Measurements from ENCODE around the gene DLG1. TPM values are rescaled to one million over a fixed set of nuclear protein-coding genes. Genes with fewer than 3 reads are reported as not detected.
"Not testable (repeated sequence)": the region's sequence is repeated elsewhere in the genome, so short reads cannot be mapped to it uniquely, and the experiment has no call there.

The DLG1 gene
- total and polyA plus RNA-seq, 2 experiments from 2014 or later, result 27.6 to 98.0 TPM

DNA sequence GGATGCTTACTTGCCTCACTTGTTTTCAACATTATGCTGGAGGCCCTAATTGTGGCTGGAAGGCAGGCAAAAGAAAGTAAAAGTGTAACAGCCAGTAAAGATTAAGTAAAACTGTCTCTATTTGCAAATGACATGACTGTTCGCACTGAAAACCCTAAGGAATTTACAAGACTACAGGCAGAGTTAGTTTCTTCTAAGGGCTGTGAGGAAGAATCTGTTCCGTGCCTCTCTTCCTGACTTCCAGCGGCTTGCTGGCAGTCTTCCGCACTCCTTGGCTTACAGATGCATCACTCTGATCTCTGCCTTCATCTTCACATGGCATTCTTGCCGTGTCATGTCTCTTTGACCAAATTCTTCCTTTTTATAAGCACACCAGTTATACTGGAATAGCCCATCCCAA lies 86.1 kb downstream of the DLG1 start (continued):
- TF ChIP-seq, protein P1, sequence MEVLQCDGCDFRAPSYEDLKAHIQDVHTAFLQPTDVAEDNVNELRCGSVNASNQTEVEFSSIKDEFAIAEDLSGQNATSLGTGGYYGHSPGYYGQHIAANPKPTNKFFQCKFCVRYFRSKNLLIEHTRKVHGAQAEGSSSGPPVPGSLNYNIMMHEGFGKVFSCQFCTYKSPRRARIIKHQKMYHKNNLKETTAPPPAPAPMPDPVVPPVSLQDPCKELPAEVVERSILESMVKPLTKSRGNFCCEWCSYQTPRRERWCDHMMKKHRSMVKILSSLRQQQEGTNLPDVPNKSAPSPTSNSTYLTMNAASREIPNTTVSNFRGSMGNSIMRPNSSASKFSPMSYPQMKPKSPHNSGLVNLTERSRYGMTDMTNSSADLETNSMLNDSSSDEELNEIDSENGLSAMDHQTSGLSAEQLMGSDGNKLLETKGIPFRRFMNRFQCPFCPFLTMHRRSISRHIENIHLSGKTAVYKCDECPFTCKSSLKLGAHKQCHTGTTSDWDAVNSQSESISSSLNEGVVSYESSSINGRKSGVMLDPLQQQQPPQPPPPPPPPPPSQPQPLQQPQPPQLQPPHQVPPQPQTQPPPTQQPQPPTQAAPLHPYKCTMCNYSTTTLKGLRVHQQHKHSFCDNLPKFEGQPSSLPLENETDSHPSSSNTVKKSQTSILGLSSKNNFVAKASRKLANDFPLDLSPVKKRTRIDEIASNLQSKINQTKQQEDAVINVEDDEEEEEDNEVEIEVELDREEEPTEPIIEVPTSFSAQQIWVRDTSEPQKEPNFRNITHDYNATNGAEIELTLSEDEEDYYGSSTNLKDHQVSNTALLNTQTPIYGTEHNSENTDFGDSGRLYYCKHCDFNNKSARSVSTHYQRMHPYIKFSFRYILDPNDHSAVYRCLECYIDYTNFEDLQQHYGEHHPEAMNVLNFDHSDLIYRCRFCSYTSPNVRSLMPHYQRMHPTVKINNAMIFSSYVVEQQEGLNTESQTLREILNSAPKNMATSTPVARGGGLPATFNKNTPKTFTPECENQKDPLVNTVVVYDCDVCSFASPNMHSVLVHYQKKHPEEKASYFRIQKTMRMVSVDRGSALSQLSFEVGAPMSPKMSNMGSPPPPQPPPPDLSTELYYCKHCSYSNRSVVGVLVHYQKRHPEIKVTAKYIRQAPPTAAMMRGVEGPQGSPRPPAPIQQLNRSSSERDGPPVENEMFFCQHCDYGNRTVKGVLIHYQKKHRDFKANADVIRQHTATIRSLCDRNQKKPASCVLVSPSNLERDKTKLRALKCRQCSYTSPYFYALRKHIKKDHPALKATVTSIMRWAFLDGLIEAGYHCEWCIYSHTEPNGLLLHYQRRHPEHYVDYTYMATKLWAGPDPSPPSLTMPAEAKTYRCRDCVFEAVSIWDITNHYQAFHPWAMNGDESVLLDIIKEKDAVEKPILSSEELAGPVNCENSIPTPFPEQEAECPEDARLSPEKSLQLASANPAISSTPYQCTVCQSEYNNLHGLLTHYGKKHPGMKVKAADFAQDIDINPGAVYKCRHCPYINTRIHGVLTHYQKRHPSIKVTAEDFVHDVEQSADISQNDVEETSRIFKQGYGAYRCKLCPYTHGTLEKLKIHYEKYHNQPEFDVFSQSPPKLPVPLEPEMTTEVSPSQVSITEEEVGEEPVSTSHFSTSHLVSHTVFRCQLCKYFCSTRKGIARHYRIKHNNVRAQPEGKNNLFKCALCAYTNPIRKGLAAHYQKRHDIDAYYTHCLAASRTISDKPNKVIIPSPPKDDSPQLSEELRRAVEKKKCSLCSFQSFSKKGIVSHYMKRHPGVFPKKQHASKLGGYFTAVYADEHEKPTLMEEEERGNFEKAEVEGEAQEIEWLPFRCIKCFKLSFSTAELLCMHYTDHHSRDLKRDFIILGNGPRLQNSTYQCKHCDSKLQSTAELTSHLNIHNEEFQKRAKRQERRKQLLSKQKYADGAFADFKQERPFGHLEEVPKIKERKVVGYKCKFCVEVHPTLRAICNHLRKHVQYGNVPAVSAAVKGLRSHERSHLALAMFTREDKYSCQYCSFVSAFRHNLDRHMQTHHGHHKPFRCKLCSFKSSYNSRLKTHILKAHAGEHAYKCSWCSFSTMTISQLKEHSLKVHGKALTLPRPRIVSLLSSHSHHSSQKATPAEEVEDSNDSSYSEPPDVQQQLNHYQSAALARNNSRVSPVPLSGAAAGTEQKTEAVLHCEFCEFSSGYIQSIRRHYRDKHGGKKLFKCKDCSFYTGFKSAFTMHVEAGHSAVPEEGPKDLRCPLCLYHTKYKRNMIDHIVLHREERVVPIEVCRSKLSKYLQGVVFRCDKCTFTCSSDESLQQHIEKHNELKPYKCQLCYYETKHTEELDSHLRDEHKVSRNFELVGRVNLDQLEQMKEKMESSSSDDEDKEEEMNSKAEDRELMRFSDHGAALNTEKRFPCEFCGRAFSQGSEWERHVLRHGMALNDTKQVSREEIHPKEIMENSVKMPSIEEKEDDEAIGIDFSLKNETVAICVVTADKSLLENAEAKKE (CRISPR knock-in tag; IDR thresholded peaks at IDR 0.05), result no peak
- TF ChIP-seq ZNF114 (CRISPR knock-in tag; IDR thresholded peaks at IDR 0.05), result no peak
- TF ChIP-seq POLR2AphosphoS5 (IDR thresholded peaks at IDR 0.05; ENCODE audit: low read depth), result no peak
- TF ChIP-seq CTCF (conservative IDR thresholded peaks at IDR 0.05; ENCODE audit: low read depth in 2 of 2), result no peak
- TF ChIP-seq EZH2phosphoT487 (IDR thresholded peaks at IDR 0.05; ENCODE audit: unreplicated experiment), result no peak
- no peak for TF ChIP-seq EZH2 (IDR thresholded peaks at IDR 0.05; ENCODE audit: low read depth, unreplicated experiment)
- TF ChIP-seq STAT1 (IDR thresholded peaks at IDR 0.05; ENCODE audit: unreplicated experiment), result no peak
- TF ChIP-seq ZNF331 (CRISPR knock-in tag; IDR thresholded peaks at IDR 0.05; ENCODE audit: low read depth), result no peak
- no peak for TF ChIP-seq JUNB (IDR thresholded peaks at IDR 0.05; ENCODE audit: unreplicated experiment)
- no peak for TF ChIP-seq ETS1 (IDR thresholded peaks at IDR 0.05)
- TF ChIP-seq CREB1 (CRISPR knock-in tag; IDR thresholded peaks at IDR 0.05; ENCODE audit: low read depth), result no peak

GRCh38 chr3:197211698-197212097 lies 86.7 kb downstream of the DLG1 start:
- not testable (repeated sequence) for DNase-seq (ENCODE audit: low spot score); H3K4me3 ChIP-seq; H3K36me3 Mint-ChIP-seq (ENCODE audit: low read depth); H3K27me3 ChIP-seq (ENCODE audit: insufficient read depth); H3F3A ChIP-seq (replicated peaks; ENCODE audit: low read depth); H3K9me2 ChIP-seq (ENCODE audit: insufficient read depth); H3K4me3 Mint-ChIP-seq; H3K4me2 ChIP-seq; H3K27me3 Mint-ChIP-seq (ENCODE audit: insufficient read depth, low read depth, poor library complexity); H3K27ac ChIP-seq (ENCODE audit: low read depth); H3K27ac Mint-ChIP-seq; H3K9me3 Mint-ChIP-seq; H3K36me3 ChIP-seq (ENCODE audit: insufficient read depth); ATAC-seq; H2AFZ ChIP-seq; H4K20me1 ChIP-seq (replicated peaks; ENCODE audit: insufficient read depth)
- Histone ChIP-seq H3K79me2 (replicated peaks; ENCODE audit: insufficient read depth) (peaks cover 51% of the 10 kb centered on the region), H3K4me1 (ENCODE audit: insufficient read depth) (peaks cover 17% of the 10 kb centered on the region)
- H3K4me1 Mint-ChIP-seq, result peaks cover 29% of the 10 kb centered on the region
